OCI-M2 (cell line): ENCODE results near the gene DRP2.
"Not testable (repeated sequence)": the region's sequence is repeated elsewhere in the genome, so short reads cannot be mapped to it uniquely, and the experiment has no call there.

Experiments
- DNase-seq: peaks from one replicate; lab custom pipeline; 2025; ENCODE audit not compliant: unreplicated experiment; lab: John Stamatoyannopoulos, UW

Gene DRP2

GRCh38 chrX:101231080-101231479, 11.5 kb downstream of the DRP2 start:
- DNase-seq = no peak

GRCh38 chrX:101232316-101232715, 12.7 kb downstream of the DRP2 start:
- DNase-seq = no peak

DNA sequence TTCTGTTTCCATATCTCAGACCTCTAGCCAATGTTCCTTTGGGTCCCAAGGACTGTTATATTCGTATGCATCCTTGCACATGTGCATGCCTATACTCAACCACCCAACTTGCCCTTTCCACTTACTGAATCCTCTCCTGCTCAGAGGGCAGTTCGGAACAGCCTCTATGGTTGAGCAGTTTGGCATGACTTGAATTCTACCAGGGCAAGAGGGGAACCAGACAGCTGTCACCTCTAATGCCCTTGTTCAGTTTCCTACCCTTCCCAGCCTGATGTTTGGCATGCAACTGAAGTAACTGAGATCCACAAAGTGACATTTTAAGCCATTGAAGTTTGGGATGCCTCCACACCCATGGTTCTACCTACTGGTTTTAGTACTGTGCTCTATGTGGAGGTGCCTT, 17.5 kb downstream of the DRP2 start:
- no peak for DNase-seq

GRCh38 chrX:101241531-101241930, 21.9 kb downstream of the DRP2 start:
- no peak for DNase-seq

- DNase-seq = no peak
Measured at GRCh38 chrX:101252634-101253033, 33.0 kb downstream of the DRP2 start.

DNA sequence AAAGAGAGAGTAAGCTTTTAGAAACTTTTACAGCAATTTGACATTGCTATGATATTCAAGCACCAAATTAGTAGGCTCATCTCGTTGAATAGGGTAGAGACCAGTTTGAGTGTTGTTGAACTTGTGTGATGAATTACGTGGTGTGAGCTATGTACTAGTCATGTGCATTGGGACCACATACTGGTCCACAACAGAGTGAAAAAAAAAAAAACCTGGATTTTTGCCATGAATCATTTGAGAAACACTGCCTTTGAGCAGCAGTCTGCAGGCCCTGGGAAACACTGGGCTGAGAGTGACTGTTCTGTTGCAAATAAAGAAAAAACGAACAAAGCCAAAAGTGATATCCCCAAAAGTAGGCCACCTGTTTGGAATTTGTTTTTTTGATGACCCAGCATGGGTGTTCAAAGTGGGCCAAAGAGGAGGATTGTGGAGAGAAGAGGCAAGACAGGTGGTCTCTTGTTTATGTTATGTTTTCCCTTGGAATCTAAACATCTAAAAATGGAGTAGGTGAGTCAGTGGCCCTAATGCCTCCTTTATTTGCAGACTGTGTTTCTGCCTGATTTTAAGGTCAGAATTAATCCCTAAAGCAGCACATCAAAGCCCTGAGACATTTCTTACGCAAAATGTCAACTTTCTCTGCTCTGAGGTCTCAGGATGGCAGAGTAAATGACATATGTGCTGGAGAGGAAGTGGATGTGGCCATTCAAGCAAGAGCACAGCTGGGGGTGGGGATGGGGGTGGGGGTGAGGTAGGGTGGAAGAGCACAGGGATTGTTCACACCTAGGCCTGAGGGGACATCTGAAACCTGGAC, 38.1 kb downstream of the DRP2 start:
- no peak for DNase-seq

DNA sequence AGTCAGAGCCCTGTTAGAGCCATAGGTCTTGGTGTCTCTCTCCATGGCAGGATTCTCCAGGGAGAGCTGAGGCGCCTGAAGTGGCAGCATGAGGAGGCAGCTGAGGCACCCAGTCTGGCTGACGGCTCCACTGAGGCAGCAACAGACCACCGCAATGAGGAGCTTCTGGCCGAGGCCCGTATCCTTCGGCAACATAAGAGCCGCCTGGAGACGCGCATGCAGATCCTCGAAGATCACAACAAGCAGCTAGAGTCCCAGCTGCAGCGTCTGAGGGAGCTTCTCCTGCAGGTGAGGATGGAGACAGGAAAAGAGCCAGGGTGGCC, 38.6 kb downstream of the DRP2 start:
- no peak for DNase-seq

DNA sequence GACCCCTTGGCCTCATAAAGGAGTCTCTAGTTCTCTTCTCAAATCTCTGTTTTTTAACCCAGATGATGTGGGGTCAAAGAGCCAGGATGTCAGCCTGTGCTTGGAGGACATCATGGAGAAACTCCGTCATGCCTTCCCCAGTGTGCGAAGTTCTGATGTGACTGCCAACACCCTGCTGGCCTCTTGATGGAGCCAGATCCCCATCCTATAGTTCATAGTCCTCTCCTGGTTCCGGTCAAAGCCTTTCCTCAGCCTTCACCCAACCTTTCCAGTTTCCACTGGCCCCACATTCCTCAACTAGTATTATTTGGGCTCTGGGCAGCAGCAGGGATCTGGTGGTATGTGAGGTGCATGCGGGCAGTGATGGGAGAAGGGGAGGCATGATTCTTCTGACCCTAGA, 40.8 kb downstream of the DRP2 start:
- DNase-seq = no peak

DNA sequence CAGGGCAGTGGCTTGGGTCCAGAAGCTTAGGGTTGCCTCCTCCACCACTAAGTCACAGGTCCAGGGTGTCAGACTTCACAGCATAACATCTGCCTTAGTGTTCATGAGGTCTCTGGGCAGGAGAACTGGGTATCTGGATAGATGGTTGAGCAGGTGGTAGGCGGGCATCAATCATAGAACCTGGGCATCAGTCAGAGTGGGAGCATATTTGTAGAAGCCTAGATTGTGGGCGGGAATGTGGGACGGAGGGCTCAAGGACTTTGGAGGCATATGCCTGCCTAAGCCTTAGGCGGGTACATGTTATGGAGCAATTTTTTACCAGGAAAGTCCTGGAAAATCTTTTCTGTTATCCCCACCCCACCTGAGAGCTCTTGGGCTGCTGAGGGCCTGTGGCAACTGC, 43.0 kb downstream of the DRP2 start:
- DNase-seq = no peak

GRCh38 chrX:101263766-101264165, 44.2 kb downstream of the DRP2 start:
- no peak for DNase-seq

DNA sequence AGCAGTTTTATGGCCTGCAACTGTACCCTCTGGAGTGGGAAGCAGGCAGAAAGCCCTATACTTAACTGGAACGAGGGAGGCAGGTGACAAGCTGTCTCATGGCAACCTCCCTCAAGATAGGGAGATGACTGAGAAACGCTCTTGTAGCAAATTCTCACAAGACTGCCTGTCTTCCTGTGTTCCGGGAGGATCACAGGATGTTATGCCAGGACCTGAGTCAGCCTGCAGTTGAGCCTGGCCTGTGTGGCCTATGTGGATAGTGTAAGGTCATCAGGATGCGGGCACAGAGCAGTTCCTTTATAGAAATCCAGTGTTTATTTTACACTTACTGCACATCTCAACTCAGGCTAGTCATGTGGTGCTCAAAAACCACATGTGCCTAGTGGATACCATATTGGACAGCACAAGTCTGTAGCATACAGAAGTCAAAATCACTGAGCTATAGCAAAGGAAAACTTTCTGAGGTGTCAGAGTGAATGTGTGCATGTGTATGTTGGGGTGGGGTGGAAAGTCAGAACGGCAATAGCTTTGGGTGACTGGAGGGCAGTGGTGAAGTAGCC, 46.4 kb downstream of the DRP2 start:
- no peak for DNase-seq

DNA sequence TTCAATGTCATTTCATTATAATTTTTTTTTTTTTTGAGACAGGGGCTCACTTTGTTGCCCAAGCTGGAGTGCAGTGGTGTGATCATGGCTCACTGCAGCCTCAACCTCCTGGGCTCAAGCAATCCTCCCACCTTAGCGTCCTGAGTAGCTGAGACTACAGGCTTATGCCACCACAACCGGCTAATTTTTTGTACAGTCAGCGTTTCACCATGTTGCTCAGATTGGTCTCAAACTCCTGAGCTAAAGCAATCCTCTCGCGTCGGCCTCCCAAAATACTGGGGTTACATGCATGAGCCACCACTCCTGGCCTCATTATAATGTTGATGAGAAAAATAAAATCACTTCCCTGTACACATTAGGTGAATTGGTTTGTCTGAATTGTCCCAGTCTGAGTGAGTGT, 54.6 kb downstream of the DRP2 start:
- DNase-seq = no peak

DNA sequence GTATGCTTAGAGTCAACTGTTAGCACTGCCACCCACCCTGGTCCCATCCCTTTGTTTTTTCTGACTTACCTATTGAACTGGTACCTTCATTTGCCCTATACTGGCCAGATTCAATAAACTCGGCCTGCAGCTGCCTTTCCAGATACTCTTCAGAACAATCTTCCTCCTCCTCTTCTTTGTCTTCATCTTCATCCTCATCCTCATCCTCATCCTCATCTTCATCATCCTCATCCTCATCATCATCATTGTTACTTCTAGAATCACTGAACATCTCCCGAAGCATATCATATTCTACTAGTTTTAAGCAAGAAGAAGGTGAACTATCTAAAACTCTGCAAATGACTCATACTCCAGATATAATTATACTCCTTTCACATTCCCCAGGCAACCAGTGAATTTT, 56.7 kb downstream of the DRP2 start:
- DNase-seq = no peak

DNA sequence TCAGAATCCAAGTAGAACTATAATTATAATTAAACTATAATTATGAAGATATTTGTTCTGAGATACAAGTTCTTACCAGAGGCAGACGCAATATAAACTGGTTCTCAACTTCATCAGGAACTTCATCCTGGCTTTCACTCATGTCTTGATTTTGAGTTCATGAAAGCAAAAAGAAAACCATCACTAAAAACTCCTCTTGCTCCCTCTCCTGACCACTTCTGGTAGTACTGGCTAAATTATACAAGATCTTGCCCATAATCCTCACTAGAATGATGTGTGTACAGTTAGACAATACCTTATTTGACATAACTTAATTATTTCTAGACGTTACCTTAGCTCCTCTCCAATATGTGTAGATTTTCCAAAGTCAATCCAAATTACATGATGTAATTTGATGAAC, 67.8 kb downstream of the DRP2 start:
- no peak for DNase-seq

DNA sequence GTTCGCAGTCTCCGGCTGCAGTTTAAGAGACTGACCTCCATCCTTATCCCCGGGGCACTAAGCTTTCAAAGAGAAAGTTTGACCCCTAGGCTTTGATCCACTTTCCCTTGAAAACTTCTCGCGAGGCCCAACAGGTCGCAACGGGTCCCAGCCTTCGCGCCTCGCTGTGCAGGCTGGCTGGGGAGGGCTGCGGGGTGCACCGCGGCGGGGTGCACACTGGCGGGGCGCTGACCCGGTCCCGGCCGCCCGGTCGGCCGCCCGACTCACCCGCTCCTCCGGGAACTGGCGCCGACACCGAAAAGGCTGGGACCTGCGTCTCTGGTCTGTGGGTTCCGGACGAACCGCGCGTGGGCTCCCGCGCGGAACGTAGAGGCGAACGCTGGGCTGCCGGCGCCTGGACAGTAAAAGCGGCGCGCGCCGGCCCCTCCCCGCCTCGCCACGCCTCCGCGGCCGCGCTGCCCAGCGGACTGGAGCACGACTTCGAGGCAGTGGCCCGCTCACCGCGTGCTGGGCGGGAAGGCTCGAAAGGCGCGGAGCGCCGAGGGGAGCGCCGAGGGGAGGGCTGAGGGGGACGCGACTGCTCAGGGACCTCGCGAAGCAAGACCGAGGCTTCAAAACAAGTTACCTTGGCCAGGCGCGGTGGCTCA, 71.5 kb downstream of the DRP2 start, which contains the start of gene TAF7L:
TAF7L (minus strand) TSS at position 378 of the 647 bp plus-strand sequence. CDS start 3,791 bp downstream, outside the sequence.
- DNase-seq = no peak

DNA sequence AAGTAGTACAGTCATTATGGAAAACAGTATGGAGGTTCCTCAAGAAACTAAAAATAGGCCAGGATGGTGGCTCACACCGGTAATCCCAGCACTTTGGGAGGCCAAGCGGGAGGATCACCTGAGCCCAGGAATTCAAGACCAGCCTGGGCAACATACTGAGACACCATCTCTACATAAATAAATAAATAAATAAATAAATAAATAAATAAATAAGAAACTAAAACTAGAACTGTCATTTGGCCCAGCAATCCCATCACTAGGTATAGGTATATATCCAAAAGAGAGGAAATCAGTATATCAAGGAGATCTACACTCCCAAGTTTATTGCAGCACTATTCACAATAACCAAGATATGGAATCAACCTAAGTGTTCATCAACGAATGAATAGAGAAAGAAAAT, 76.0 kb downstream of the DRP2 start:
- not testable (repeated sequence) for DNase-seq

GRCh38 chrX:101303790-101304189, 84.2 kb downstream of the DRP2 start:
- DNase-seq = no peak
